ENCODE results near the gene TAS2R60.

Gene TAS2R60

DNA sequence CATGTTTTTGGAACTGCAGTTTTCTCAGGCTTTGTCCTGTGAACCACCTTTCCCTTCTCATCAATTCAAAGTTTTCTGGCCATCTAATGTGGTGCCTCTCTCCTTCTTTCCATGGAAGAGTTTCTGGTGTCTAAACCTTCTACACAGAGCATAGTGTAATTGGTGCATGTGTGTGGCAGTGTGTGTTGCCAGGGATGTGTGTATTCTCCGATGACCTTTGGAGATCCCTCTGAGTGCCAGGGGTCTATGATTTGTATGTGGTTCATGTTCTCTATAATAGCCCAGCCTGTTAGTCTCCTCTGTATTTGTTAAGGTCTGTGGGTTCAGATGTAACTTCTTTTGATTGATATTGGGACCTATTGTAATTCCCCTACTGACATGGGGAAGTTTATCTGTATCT, 1.5 kb downstream of the TAS2R60 start:
- H3K9me3 ChIP-seq (replicated peaks in 1 of 11), result no peaks in the 10 kb centered on the region
- no peak overlapping the region for H3K4me2 ChIP-seq
- no peaks in the 10 kb centered on the region for H4K20me1 ChIP-seq
- no peak for TF ChIP-seq Cebpa-rat (IDR thresholded peaks at IDR 0.05)
- H3K36me3 ChIP-seq, result no peaks in the 10 kb centered on the region
- no peaks in the 10 kb centered on the region for H3K4me1 ChIP-seq
- H3K27me3 ChIP-seq, result no peaks in the 10 kb centered on the region
- H3K4me3 ChIP-seq, result no peak overlapping the region
- no peak overlapping the region for H3K9ac ChIP-seq
- H3K27ac ChIP-seq, result no peak overlapping the region

DNA sequence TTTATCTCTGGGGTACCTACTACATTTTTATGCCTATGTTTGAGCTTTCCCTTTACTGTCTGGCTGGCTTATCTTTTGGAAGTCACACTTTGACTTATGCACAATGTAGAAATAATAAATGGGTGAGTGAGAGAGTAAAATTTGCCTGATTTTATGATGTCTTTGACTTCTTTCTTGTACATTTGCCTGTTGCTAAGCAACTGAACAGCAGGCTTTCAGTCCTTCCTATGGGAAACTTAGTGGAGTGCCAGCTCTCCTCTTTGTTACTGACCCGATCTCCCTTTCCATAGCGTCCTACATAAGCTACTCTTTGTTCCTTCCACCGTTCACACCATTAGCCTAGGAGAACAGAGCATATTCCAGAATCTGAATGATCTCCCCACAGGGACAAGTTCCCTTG, 4.2 kb downstream of the TAS2R60 start:
- Histone ChIP-seq H3K27ac (no peak overlapping the region), H3K4me2 (no peak overlapping the region), H3K27me3 (no peaks in the 10 kb centered on the region), H3K4me1 (no peaks in the 10 kb centered on the region), H3K9me3 (replicated peaks in 1 of 11) (no peaks in the 10 kb centered on the region), H3K4me3 (no peak overlapping the region), H3K9ac (no peak overlapping the region), H4K20me1 (no peaks in the 10 kb centered on the region), H3K36me3 (no peaks in the 10 kb centered on the region)
- no peak for TF ChIP-seq Cebpa-rat (IDR thresholded peaks at IDR 0.05)

DNA sequence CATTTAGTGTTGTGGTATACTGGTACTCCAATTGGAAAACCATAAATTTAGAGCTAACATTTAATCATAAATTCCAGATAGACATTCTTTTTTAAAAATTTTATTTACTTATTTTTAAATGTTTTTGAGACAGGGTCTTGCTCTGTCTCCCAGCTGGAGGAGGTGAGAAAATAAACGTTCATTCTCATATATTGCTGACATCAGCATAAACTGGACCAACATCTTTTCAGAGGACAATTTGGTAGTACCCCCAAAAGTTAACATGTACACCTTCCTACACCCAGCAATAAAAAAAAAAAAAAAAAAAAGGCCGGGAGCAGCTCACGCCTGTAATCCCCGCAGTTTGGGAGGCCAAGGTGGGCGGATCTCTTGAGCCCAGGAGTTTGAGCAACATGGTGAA, 5.2 kb downstream of the TAS2R60 start:
- no peak overlapping the region for H3K4me3 ChIP-seq
- no peaks in the 10 kb centered on the region for H4K20me1 ChIP-seq
- no peak overlapping the region for H3K4me2 ChIP-seq
- TF ChIP-seq Cebpa-rat (IDR thresholded peaks at IDR 0.05), result no peak
- H3K9me3 ChIP-seq (replicated peaks in 1 of 11), result no peaks in the 10 kb centered on the region
- no peaks in the 10 kb centered on the region for H3K27me3 ChIP-seq
- H3K27ac ChIP-seq, result no peak overlapping the region
- no peaks in the 10 kb centered on the region for H3K4me1 ChIP-seq
- H3K9ac ChIP-seq, result no peak overlapping the region
- no peaks in the 10 kb centered on the region for H3K36me3 ChIP-seq

DNA sequence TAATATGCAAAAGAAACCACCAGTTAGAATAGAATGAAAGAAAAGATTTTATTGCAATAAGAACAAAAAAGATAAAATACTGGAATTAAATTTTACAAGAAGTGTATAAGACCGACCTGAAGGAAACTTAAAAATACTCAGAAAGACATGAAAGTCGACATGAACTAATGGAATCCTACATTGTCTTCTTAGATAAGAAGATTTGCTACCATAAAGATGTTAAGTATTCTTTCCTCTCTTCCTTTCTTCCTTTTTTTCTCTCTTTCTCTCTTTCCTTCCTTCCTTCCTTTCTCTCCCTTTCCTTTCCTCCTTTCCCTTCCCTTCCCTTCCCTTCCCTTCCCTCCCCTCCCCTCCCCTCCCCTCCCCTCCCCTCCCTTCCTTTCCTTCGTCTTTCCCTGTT, 6.5 kb downstream of the TAS2R60 start:
- TF ChIP-seq Cebpa-rat (IDR thresholded peaks at IDR 0.05), result no peak

DNA sequence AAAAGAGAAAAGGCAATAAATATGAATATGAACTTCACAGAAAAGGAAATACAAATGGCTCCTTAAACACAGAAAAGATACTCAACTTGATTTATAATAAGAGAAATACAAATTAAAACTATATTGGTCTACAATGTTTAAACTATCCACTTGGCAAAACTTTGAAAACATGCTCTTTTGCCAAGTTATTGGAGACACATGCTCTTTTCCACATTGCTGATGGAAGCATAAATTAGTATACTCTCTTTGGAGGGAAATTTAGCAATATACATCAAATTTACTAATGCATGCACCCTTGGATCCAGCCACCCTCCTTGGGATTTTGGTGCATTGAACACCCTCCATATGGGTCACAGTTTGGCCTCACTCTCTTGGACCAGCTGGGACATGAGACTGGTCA, 7.9 kb downstream of the TAS2R60 start:
- H3K36me3 ChIP-seq, result no peaks in the 10 kb centered on the region

More for the DNA sequence above, 6.5 kb downstream of the TAS2R60 start:
- no peak overlapping the region for H3K9ac ChIP-seq
- H3K4me3 ChIP-seq, result no peak overlapping the region
- no peaks in the 10 kb centered on the region for H3K4me1 ChIP-seq
- H3K27me3 ChIP-seq, result no peaks in the 10 kb centered on the region
- no peak overlapping the region for H3K27ac ChIP-seq
- H3K36me3 ChIP-seq, result no peaks in the 10 kb centered on the region
- H4K20me1 ChIP-seq, result no peaks in the 10 kb centered on the region
- H3K4me2 ChIP-seq, result no peak overlapping the region
- H3K9me3 ChIP-seq (replicated peaks in 1 of 11), result no peaks in the 10 kb centered on the region

DNA sequence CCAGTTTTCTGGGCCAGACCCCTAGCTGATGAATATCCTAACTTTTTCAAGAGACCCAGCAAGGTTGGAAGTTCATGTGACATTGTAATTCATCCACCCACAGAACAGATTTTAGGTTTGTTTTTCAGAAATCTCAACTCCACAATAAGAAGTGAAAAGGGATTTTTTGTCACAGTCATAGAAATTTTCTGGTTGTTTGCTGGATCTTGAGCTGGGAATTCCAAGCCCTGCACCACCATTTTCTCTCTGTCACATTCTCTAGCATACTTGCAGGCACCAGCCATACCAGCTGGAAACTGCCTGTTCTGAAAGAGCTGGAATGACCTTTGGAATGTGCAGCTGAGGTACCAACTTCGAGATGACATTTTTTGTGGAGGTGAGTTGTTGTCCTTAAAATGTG, 8.5 kb downstream of the TAS2R60 start:
- TF ChIP-seq Cebpa-rat (IDR thresholded peaks at IDR 0.05), result no peak
- Histone ChIP-seq H3K27ac (no peak overlapping the region), H3K36me3 (no peaks in the 10 kb centered on the region), H3K27me3 (no peaks in the 10 kb centered on the region), H4K20me1 (no peaks in the 10 kb centered on the region), H3K4me2 (no peak overlapping the region), H3K4me3 (no peak overlapping the region), H3K9ac (no peak overlapping the region), H3K9me3 (replicated peaks in 1 of 11) (no peaks in the 10 kb centered on the region), H3K4me1 (no peaks in the 10 kb centered on the region)

More for the DNA sequence above, 7.9 kb downstream of the TAS2R60 start:
- no peaks in the 10 kb centered on the region for H3K27me3 ChIP-seq
- no peaks in the 10 kb centered on the region for H3K9me3 ChIP-seq (replicated peaks in 1 of 11)
- H3K4me3 ChIP-seq, result no peak overlapping the region
- H3K4me1 ChIP-seq, result no peaks in the 10 kb centered on the region
- no peaks in the 10 kb centered on the region for H4K20me1 ChIP-seq
- H3K9ac ChIP-seq, result no peak overlapping the region
- H3K4me2 ChIP-seq, result no peak overlapping the region
- no peak for TF ChIP-seq Cebpa-rat (IDR thresholded peaks at IDR 0.05)
- no peak overlapping the region for H3K27ac ChIP-seq

DNA sequence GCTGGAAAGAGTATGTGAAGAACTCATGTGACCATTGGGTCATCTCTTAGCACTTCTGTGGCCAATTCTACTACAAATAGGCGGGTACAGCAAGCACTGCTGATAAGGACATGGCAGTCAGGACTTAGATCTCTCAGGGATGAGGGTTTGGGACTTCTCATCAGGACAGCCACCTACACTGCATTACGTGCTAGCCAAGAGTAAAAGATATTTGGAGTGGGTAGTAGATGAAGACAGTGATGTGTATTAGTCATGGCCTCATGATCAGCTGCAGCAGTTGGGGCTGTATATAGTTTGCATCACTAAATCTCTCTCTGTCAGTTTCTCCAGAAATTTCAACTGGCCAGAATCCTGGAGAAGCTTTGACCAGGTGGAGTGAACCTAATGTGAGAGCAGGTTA, 9.2 kb downstream of the TAS2R60 start:
- Histone ChIP-seq H3K27me3 (no peaks in the 10 kb centered on the region), H3K36me3 (no peaks in the 10 kb centered on the region), H3K4me2 (no peak overlapping the region), H3K4me1 (no peaks in the 10 kb centered on the region), H3K27ac (no peak overlapping the region), H3K9ac (no peak overlapping the region), H4K20me1 (no peaks in the 10 kb centered on the region), H3K9me3 (replicated peaks in 1 of 11) (no peaks in the 10 kb centered on the region), H3K4me3 (no peak overlapping the region)
- no peak for TF ChIP-seq Cebpa-rat (IDR thresholded peaks at IDR 0.05)

DNA sequence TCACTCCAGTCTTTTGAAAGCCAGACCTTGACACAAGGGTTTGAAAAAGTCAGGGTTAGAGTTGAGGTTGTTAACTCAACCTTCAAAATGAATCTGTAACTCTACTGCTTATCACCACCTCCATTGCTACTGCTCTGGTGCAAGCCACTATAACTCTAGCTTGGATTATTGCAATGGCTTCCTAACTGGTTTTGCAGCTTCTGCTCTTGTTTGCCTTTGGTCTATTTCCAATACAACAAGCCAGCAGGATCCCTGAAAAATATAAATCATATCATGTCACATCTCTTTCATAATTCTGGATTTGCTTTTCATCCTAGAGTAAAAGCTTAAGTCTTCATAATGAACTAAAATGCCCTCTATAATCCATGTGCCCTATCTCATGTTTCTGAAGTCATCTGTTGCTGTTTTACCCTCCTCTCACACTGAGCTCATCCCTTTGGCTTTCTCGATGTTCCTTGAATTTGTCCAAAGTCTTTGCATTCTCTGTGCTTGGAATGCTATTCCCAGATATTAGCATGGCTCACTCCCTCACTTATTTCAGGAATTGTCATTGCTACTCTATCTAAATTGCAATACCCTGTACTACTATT, 10.9 kb downstream of the TAS2R60 start:
- Histone ChIP-seq H3K9me3 (replicated peaks in 1 of 11) (no peaks in the 10 kb centered on the region), H3K27ac (no peak overlapping the region), H3K4me1 (0 out of 20 replicates have a peak, but pooled peaks cover 0 to 6% (median 0%) of the 10 kb centered on the region in 10 experiments), H3K27me3 (no peaks in the 10 kb centered on the region), H3K9ac (no peak overlapping the region), H4K20me1 (no peaks in the 10 kb centered on the region), H3K36me3 (no peaks in the 10 kb centered on the region), H3K4me3 (no peak overlapping the region), H3K4me2 (no peak overlapping the region)
- no peak for TF ChIP-seq Cebpa-rat (IDR thresholded peaks at IDR 0.05)

DNA sequence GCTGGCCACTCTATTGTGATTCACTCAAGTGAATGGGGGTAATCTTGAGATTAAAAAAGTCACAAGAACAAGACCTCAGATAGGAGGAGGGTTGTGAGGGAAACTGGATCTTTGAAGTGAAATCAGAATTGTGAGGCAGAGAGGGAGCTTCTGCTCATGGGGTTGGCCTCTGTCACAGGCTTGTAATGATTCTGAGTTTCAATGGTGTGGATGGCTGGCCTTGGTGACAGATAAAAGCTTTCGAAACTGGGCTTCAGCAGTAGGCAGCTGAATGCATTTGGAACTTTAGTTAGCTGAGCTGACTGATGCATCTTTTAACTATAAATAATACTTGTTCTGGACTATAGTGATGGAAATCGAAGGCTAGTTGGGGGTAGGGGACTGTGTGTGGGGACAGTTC, 12.2 kb downstream of the TAS2R60 start:
- no peak overlapping the region for H3K9ac ChIP-seq

DNA sequence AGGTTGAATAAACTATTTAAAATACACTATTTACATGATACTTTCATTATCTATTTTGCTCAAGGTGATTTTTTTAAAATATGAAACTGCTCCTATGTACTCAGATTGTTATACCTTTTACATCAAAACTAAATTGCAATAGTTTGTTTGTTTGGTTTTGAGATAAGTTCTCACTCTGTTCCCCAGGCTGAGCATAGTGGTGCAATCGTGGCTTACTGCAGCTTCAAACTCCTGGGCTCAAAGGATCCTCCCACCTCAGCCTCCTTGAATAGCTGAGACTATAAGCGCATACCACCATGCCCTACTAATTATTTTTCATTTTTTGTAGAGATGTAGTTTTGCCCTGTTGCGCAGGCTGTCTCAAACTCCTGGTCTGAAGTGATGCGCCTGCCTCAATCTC, 12.7 kb downstream of the TAS2R60 start:
- H3K4me2 ChIP-seq, result no peak overlapping the region
- H3K4me3 ChIP-seq, result no peak overlapping the region
- no peak overlapping the region for H3K27ac ChIP-seq
- peaks cover 0 to 5% (median 3%) of the 10 kb centered on the region in 11 experiments; a peak in 12 of 22 replicates for H3K9me3 ChIP-seq (replicated peaks in 1 of 11)
- no peaks in the 10 kb centered on the region for H4K20me1 ChIP-seq
- H3K27me3 ChIP-seq, result no peaks in the 10 kb centered on the region
- TF ChIP-seq Cebpa-rat (IDR thresholded peaks at IDR 0.05), result no peak
- 0 out of 20 replicates have a peak, but pooled peaks cover 0 to 6% (median 0%) of the 10 kb centered on the region in 10 experiments for H3K4me1 ChIP-seq
- no peak overlapping the region for H3K9ac ChIP-seq
- H3K36me3 ChIP-seq, result no peaks in the 10 kb centered on the region

More for the DNA sequence above, 12.2 kb downstream of the TAS2R60 start:
- Histone ChIP-seq H3K27ac (no peak overlapping the region), H3K36me3 (no peaks in the 10 kb centered on the region), H3K9me3 (replicated peaks in 1 of 11) (peaks cover 0 to under 1% (median 0%) of the 10 kb centered on the region in 11 experiments; a peak in 1 of 22 replicates), H3K4me1 (0 out of 20 replicates have a peak, but pooled peaks cover 0 to 6% (median 0%) of the 10 kb centered on the region in 10 experiments), H3K27me3 (no peaks in the 10 kb centered on the region), H4K20me1 (no peaks in the 10 kb centered on the region), H3K4me3 (no peak overlapping the region), H3K4me2 (no peak overlapping the region)
- no peak for TF ChIP-seq Cebpa-rat (IDR thresholded peaks at IDR 0.05)
